ENCODE measurements around the gene CNTNAP2. TPM values are rescaled to one million over a fixed set of nuclear protein-coding genes. Genes with fewer than 3 reads are reported as not detected.

The CNTNAP2 gene
- total RNA-seq, 6 experiments from 2014 or later: 1.8 to 8.1 (median 3.9) TPM

DNA sequence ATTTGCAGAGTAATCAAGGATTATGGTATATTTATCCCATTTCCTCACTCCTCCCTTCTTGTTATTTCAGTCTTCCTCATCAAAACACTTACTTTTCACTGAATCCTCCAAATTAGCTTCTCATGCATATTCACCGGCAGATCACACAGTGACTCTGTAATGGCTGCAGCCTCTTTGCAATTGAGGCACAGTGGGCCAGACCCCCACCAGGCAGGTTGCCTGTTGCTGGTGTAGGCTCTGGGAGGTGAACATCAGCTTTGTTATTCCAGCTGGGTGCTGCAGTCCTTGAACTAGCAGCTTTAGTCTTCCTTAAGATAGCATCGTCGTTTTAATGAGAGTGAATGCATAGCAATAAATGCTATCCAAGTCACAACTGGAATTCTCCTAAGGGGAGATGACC, 449.3 kb downstream of the CNTNAP2 start:
- Histone ChIP-seq H3K9me3 (no peaks in the 10 kb centered on the region), H3K4me3 (no peak overlapping the region), H3K4me1 (no peaks in the 10 kb centered on the region), H3K36me3 (no peaks in the 10 kb centered on the region), H3K27me3 (no peaks in the 10 kb centered on the region), H3K27ac (no peak overlapping the region)
- intact Hi-C loops (cut with DNase I): no loop called here
- DNase-seq (no peak), ATAC-seq (no peak)
- TF ChIP-seq, protein P1, sequence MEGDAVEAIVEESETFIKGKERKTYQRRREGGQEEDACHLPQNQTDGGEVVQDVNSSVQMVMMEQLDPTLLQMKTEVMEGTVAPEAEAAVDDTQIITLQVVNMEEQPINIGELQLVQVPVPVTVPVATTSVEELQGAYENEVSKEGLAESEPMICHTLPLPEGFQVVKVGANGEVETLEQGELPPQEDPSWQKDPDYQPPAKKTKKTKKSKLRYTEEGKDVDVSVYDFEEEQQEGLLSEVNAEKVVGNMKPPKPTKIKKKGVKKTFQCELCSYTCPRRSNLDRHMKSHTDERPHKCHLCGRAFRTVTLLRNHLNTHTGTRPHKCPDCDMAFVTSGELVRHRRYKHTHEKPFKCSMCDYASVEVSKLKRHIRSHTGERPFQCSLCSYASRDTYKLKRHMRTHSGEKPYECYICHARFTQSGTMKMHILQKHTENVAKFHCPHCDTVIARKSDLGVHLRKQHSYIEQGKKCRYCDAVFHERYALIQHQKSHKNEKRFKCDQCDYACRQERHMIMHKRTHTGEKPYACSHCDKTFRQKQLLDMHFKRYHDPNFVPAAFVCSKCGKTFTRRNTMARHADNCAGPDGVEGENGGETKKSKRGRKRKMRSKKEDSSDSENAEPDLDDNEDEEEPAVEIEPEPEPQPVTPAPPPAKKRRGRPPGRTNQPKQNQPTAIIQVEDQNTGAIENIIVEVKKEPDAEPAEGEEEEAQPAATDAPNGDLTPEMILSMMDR (IDR thresholded peaks at IDR 0.05): no peak
- TF ChIP-seq POLR2A (IDR thresholded peaks at IDR 0.05): no peak
- WGBS (ENCODE audit: insufficient coverage, low coverage, low lambda C conversion rate, missing lambda C conversion rate): 85% methylated on average over 3 of the region's 3 CpGs

DNA sequence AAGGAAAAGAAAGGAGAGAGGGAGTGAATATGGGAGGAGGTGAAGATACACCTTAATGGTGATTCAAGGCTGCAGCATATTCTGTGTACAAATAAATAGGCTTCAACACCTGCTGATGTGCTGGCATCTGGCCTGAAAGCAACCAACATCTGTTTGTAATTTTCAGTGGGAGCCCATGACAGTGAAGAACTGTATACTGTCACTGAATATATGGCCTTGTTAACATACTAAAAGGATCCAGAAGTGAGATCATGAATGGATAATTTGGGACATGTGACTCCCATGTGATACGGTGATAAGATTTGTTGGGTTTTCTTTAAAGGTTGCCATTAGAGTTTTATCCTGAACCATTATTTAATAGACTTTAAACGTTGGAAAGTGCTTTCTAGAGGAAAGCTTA, 459.3 kb downstream of the CNTNAP2 start:
- TF ChIP-seq, protein P1 (IDR thresholded peaks at IDR 0.05): no peak
- no peak for TF ChIP-seq POLR2A (IDR thresholded peaks at IDR 0.05)
- ATAC-seq (no peak), DNase-seq (no peak)
- Histone ChIP-seq H3K27me3 (no peaks in the 10 kb centered on the region), H3K27ac (no peak overlapping the region), H3K36me3 (no peaks in the 10 kb centered on the region), H3K4me1 (no peaks in the 10 kb centered on the region), H3K9me3 (no peaks in the 10 kb centered on the region), H3K4me3 (no peak overlapping the region)
- intact Hi-C loops (cut with DNase I): no loop called here
- WGBS (ENCODE audit: insufficient coverage, low coverage, low lambda C conversion rate, missing lambda C conversion rate): 16% methylated on average over 2 of the region's 2 CpGs

DNA sequence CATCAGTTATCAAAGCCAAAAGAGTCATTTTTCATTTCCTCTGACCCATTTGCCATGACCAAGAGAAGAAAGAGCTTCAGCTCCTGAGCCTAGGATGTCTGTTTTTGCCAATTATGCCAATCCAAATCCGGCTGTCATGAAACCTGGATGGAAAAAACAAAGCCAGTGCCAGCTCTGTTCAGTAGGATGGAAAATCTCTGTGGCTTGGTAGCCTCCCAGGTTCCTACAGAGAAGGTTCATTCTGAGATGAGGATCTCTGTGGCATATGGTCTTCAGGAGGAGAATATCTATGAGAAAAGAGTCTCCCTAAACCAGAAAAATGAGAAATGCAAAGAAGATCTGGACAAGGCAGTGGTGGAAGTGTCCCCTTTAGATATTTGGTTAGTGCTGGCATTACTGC, 475.4 kb downstream of the CNTNAP2 start:
- Histone ChIP-seq H3K4me1 (no peaks in the 10 kb centered on the region), H3K27me3 (no peaks in the 10 kb centered on the region), H3K27ac (no peak overlapping the region), H3K9me3 (no peaks in the 10 kb centered on the region), H3K36me3 (no peaks in the 10 kb centered on the region), H3K4me3 (no peak overlapping the region)
- intact Hi-C loops (cut with DNase I): no loop called here
- no peak for TF ChIP-seq POLR2A (IDR thresholded peaks at IDR 0.05)
- TF ChIP-seq, protein P1 (IDR thresholded peaks at IDR 0.05): no peak
- DNase-seq (no peak), ATAC-seq (no peak)
- 20% methylated on average over 1 of the region's 1 CpG for WGBS (ENCODE audit: insufficient coverage, low coverage, low lambda C conversion rate, missing lambda C conversion rate)

DNA sequence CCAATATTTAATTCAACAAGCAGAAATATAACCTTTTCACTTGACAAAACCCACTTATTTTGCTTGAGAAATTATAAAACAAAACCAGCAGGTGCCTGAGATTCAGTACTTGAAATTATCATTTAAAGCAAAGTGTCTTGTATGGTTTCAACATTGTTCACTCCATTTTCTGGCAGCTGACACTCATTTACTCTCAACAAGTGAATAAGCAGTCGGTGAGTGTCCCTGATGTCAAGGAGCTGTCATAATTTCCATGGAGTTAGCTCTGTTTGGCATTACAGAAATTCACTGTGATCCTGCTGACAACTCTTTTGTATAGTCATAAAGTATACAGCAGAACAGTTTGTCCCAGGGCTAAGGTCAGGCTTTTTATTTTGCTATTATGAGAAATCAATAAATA, 490.0 kb downstream of the CNTNAP2 start:
- intact Hi-C loops (cut with DNase I): no loop called here
- H3K27me3 ChIP-seq: no peaks in the 10 kb centered on the region
- H3K9me3 ChIP-seq: no peaks in the 10 kb centered on the region
- WGBS (ENCODE audit: insufficient coverage, low coverage, low lambda C conversion rate, missing lambda C conversion rate): 67% methylated on average over 1 of the region's 1 CpG
- H3K4me1 ChIP-seq: no peaks in the 10 kb centered on the region
- H3K27ac ChIP-seq: no peak overlapping the region
- no peak for TF ChIP-seq POLR2A (IDR thresholded peaks at IDR 0.05)
- TF ChIP-seq, protein P1 (IDR thresholded peaks at IDR 0.05): no peak
- H3K4me3 ChIP-seq: no peak overlapping the region
- ATAC-seq (no peak), DNase-seq (no peak)
- H3K36me3 ChIP-seq: no peaks in the 10 kb centered on the region

DNA sequence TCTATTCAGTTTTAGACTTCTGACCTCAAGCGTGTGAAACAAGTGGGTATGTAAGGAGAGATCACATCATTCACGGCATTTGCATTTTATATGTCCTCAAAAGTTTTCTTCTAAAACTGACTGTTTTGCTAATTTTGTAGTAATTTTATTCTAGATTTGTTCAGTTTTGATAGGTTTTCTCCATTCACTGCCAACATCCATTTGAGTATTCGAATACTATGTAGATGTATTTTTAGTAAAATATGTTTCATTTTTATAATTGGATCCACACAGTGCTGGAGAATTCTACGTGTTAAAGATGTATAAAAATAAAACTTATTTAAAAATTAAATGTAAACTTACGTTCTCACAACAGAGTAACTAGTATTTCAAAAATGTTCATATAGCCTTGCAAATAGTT, 503.0 kb downstream of the CNTNAP2 start:
- intact Hi-C loops (cut with DNase I): no loop called here
- no peaks in the 10 kb centered on the region for H3K4me1 ChIP-seq
- DNase-seq (no peak), ATAC-seq (no peak)
- H3K27me3 ChIP-seq: no peaks in the 10 kb centered on the region
- no peak overlapping the region for H3K4me3 ChIP-seq
- no peaks in the 10 kb centered on the region for H3K36me3 ChIP-seq
- no peaks in the 10 kb centered on the region for H3K9me3 ChIP-seq
- H3K27ac ChIP-seq: no peak overlapping the region
- TF ChIP-seq, protein P1 (IDR thresholded peaks at IDR 0.05): no peak
- TF ChIP-seq POLR2A (IDR thresholded peaks at IDR 0.05): no peak
- 44% methylated on average over 5 of the region's 5 CpGs for WGBS (ENCODE audit: insufficient coverage, low coverage, low lambda C conversion rate, missing lambda C conversion rate)
